22Rv1 (cell line): ENCODE measurements around the gene SPRY1.

Experiments
- H3K27ac ChIP-seq: fragments of 450-650 bp; 2 replicates; pipeline ENCODE4 v1.5.1; 2017
- CTCF ChIP-seq: fragments of 450-650 bp; IDR thresholded peaks from 2 replicates; pipeline ENCODE4 v1.5.1; 2017; ENCODE audit warnings: mild to moderate bottlenecking
- ZFX ChIP-seq: fragments of 450-650 bp; IDR thresholded peaks from 2 replicates; pipeline ENCODE4 v1.6.1; 2017; ENCODE audit warnings: antibody characterized with exemption, borderline replicate concordance

Gene SPRY1

GRCh38 chr4:123393721-123394120, 2.9 kb upstream of the SPRY1 start:
- TF ChIP-seq ZFX = no peak
- TF ChIP-seq CTCF = no peak
- H3K27ac ChIP-seq = no peak overlapping the region

GRCh38 chr4:123397144-123398065, 810 bp downstream of the SPRY1 start:
- TF ChIP-seq ZFX (no peak), CTCF (no peak)
- peak overlapping the region; percentile 90 for H3K27ac ChIP-seq

GRCh38 chr4:123398066-123398852, 1.7 kb downstream of the SPRY1 start:
- peak overlapping the region; percentile 90 for H3K27ac ChIP-seq
- TF ChIP-seq CTCF (peak; percentile 82), ZFX (no peak)

- no peak for TF ChIP-seq ZFX
- no peak for TF ChIP-seq CTCF
- H3K27ac ChIP-seq = peak overlapping the region; percentile 90; the same call in 1 of the 2 replicates
These were observed 2.4 kb downstream of the SPRY1 start for GRCh38 chr4:123398853-123399626.

- TF ChIP-seq ZFX = no peak
- TF ChIP-seq CTCF = no peak
- no peak overlapping the region; the same call in 1 of the 2 replicates for H3K27ac ChIP-seq
These were observed 3.2 kb downstream of the SPRY1 start for GRCh38 chr4:123399627-123400358.

GRCh38 chr4:123401271-123402120, 4.9 kb downstream of the SPRY1 start:
- H3K27ac ChIP-seq = no peak overlapping the region
- TF ChIP-seq CTCF (no peak), ZFX (no peak)
